GM19025 (cell line): ENCODE measurements around the gene COX6B2.

Source experiments
- ATAC-seq: cut with Tn5 transposase; IDR thresholded peaks from one replicate; pipeline ENCODE4 v1.9.1; 2021; ENCODE audit warnings: mild to moderate bottlenecking, low read depth, moderate library complexity; ENCODE audit not compliant: unreplicated experiment

COX6B2 gene

DNA sequence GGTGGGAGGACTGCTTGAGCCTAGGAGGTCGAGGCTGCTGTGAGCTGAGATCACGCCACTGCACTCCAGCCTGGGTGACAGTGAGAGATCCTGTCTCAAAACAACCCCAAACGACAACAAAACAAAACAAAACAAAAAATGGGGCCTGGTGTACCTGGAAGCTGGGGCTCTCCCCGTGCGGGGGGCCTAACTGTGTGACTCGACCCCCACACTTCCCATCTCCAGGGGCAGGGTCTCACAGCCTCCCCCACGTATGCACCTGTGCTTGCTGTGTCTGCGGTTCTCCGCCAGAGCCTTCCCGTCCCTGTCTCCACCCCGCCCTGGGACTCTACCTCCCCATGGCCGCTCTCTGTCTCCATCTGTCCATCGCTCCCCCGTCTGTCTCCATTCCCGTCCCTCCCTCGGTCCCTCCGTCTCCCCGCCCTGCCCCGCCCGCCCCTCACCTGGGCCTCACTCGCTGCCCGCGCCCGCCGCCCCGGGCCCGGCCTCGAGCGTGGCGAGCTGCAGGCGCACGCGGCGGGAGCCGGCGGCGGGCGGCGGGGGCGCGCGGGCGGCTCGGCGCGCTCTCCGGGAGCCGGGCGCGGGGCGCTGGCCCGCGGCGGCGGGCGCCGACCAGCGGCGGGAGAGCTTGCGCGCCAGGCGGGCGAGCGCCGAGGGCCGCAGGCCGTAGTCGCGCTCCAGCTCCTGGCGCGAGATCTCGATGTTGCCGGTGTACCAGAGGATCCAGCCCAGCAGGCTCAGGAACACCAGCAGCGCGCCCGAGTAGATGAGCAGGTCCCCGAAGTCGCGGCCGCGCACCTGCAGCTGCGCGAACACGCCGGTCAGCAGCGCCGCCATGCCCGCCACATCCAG lies 29.0 kb upstream of the COX6B2 start:
- ATAC-seq, result no peak

DNA sequence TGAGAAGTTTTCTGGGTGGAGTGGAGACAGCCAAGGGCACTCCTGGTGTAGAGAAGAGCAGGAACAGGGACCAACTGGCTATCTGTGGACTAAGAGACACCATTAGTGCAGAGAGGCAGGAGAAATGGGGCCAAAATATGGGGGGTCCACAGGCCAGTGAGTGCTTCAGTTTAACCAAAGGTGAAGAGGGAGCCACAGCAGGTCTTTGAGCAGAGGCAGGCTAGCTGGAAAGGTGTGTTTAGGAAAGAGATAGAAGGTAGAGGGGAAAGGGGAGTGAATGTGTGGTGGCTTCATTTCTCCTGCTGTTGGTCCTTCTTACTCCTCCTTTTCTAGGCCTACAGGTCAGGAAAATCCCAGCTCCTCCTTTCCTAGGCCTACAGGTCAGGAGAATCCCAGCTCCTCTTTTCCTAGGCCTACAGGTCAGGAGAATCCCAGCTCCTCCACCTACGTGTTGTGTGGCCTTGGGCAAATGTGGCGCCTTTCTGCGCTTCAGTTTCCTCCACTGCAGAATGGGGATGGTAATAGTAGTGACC lies 28.1 kb upstream of the COX6B2 start:
- ATAC-seq, result no peak

- ATAC-seq, result no peak
Observed at GRCh38 chr19:55382013-55382412, 27.5 kb upstream of the COX6B2 start.

DNA sequence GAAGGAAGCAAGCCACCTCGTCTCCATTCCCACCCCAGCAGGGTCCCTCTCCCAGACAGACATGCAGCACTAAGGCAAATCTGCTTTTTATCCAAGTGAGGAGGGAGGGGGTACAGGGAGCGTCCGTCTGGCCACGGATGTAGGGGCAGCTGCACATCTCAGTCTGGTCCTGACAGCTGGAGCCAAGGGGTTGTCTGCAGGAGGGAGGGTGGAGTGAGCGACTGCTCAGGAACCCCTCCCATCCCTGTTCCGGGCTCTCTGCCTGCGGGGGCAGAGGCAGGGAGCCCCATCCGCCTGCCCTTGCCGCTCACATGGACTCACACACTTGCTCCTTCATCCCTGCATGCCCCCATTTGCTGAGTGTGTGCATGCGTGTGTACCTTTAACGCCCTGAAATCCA lies 24.7 kb upstream of the COX6B2 start:
- no peak for ATAC-seq

DNA sequence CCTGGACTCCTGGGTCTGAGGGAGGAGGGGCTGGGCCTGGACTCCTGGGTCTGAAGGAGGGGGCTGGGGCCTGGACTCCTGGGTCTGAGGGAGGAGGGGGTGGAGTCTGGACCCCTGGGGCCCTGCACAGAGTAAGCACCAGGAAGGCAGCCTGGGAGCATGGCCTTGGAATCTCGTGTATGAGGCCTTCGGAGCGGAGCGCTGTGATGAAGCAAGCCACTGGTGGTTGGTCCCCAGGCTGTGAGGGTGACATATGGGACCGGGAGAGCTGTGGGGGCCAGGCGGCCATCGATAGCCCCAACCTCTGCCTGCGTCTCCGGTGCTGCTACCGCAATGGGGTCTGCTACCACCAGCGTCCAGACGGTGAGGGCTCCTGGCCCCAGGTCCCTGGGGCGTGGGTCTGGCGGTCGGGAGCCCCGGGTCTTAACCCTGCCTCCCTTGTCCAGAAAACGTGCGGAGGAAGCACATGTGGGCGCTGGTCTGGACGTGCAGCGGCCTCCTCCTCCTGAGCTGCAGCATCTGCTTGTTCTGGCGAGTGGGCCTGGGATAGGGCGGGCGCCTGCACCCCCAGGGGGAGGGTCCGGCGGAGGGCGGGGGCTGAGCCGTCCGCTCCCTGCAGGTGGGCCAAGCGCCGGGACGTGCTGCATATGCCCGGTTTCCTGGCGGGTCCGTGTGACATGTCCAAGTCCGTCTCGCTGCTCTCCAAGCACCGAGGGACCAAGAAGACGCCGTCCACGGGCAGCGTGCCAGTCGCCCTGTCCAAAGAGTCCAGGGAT lies 23.0 kb upstream of the COX6B2 start:
- no peak for ATAC-seq

GRCh38 chr19:55376241-55376933 lies 21.9 kb upstream of the COX6B2 start, which contains the start of gene TMEM190:
TMEM190 (plus strand) TSS chr19:55376826; CDS start chr19:55376854, 28 bp downstream.
- ATAC-seq, result no peak

GRCh38 chr19:55373993-55374757 lies 19.7 kb upstream of the COX6B2 start:
- ATAC-seq, result no peak

DNA sequence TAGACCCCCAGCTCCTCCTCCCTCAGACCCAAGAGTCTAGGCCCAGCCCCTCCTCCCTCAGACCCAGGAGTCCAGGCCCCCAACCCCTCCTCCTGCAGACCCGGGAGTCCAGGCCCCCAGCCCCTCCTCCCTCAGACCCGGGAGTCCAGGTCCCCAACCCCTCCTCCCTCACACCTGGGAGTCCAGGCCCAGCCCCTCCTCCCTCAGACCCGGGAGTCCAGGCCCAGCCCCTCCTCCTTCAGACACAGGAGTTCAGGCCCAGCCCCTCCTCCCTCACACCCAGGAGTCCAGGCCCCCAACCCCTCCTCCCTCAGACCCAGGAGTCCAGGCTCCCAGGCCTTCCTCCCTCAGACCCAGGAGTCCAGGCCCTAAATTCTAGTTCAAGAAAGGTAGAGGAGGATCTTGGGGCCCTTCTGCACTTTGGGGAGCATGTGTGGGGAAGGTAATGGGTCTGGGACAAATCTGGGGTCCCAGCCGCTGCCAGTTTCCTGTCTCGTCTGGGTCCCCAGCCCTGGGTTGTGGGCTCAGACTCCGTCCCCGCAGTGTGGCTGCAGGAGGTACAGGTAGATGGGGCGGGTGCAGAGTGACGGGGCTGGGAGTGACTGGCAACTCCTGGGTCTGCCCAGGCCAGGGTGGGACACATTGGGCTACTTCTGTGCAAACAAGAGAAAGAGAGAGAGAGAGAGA lies 18.9 kb upstream of the COX6B2 start:
- ATAC-seq, result no peak

DNA sequence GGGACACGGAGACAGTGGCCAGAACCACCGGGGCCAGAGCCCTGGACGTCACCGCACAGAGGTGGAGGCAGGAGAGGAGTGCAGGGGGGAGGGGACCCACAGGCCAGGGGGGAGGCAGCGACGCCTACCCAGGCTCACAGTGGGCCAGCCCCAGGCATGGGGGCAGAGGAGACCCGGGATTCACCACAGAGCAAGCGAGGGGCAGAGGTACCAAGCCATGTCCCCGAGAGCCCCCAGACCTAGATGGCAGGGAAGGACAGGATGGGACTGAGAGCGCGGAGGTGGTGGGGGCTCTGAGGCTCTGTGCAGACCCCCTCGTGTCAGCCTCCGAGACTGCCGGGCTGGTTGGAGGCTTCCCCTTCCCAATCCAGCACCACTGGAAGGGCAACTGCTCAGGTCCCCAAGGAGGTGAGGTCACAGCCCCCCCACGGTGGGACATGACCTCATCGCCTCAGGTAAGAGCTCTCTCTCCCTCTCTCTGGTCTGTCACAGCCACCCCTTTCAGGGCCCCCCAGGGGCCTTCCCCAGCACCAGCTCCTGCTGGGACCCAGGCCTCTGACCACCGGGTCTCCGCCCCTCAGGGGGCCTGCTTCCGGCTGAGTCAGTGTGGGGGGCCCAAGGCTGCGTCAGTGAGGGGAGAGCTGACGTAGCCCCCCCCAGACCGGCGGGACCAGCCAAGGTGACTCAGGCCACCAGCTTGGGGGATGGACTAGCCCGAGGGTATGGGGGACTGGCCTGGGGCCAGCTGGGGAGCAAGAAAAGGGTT lies 18.0 kb upstream of the COX6B2 start:
- no peak for ATAC-seq

DNA sequence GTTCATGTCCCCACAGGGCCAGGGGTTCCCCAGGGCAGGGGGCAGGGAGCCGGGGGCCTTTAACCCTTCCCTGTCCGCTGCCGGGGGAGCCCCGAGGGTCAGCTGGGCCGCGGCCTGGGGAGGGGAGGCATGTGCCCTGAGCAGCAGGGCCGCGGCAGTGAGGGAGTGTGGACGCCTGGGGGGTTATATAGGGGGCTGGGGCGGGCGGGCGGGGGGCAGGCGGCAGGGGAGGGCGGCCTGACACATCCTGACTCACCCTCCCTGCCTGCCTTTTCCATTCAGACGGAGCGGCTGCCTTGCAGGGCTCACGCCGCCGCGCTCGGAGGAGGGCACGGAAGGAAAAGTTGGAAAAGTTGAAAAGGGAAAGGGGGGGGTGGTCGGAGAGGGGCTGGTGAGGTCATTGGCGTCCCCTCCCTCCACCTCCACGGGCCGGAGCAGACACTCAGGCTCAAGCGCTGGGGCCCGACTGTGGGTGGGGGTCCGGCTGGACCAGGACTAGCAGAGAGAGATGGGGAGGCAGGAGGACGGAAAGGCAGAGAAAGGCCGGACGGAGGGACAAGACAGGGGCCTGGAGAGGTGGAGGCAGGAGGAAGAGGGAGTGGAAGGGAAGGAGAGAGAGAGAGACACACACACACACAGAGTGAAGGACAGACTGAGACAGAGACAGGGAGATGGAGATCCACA lies 15.9 kb upstream of the COX6B2 start, which contains the start of gene IL11:
Gene IL11, minus strand, starts transcription at position 159 of the 684 bp plus-strand sequence. Its CDS starts 153 bp downstream, at position 6.
- no peak for ATAC-seq

- ATAC-seq, result no peak
Observed at GRCh38 chr19:55369653-55370304, 15.3 kb upstream of the COX6B2 start.

GRCh38 chr19:55368701-55369563 lies 14.4 kb upstream of the COX6B2 start:
- ATAC-seq, result no peak

GRCh38 chr19:55368106-55368505 lies 13.6 kb upstream of the COX6B2 start:
- ATAC-seq, result no peak

DNA sequence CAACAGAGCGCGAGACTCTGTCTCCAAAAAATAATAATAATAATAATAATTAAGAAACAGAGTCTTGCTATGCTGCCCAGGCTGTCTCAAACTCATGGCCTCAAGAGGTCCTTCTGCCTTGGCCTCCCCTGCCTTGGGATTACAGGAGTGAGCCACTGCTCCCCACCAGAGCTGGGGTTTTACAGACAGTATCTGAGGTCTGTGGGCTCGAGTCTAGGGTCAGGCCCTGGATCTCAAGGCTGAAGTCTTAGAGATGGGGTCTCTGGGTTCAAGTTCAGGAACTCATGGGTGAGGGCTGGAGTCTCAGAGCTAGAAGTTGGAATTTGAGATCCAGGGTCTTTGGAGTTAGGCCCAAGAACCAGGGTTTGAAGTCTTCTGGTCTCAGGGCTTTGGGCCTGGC lies 12.3 kb upstream of the COX6B2 start:
- ATAC-seq, result no peak

- ATAC-seq, result no peak
Observed at GRCh38 chr19:55365964-55366363, 11.4 kb upstream of the COX6B2 start.

- ATAC-seq, result no peak
Observed at GRCh38 chr19:55365245-55365644, 10.7 kb upstream of the COX6B2 start.
